Stimulated activated CD4-positive, alpha-beta T cell treated with anti-CD3 and anti-CD28 coated beads, Interleukin-4, amount 100 ng/mL, for 24 hours (primary cell): Measurements from ENCODE around the gene NDUFC1.

Experiments
- DNase-seq: peaks from one replicate; pipeline ENCODE4 v3.0.0-alpha.2; 2020

NDUFC1 gene

GRCh38 chr4:139245590-139245989 is 56.7 kb downstream of the NDUFC1 start:
- DNase-seq: no peak

DNA sequence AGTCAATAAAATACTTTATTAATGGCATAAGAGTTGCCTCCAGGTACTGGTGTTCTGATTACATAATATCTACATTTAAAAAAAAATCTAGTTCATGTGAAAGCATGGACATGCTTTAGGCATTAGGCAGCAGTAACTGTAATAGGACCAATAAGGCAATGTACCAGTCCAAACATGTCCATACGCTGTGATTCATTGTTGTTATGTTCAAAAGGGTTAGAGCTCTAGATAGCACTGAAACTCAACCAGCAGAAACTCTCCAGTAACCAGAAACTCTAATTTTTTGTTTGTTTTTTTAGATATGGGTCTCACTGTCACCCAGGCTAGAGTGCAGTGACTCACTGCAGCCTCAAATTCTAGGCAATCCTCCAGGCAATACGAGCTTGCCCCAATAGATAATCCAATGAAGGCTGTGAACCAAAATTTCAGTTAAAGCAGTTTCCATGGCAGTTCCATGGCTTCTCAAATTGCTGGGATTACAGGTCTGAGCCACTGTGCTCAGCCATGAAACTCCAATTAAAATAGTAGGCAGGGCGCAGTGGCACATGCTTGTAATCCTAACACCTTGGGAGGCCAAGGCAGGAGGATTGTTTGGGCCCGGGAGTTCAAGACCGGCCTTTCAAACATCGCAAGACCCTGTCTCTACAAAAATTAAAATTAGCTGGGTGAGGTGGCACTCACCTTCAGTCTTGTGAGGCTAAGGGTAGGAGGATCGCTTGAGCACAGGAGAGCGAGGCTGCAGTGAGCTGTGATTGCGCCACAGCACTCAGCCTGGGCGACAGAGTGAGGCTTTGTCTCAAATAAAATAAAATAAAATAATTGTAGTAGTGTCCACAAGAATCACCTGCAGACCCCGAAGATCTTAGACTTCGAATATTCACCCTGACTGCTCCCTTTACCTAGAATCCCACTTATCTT is 58.6 kb downstream of the NDUFC1 start:
- DNase-seq: no peak

DNA sequence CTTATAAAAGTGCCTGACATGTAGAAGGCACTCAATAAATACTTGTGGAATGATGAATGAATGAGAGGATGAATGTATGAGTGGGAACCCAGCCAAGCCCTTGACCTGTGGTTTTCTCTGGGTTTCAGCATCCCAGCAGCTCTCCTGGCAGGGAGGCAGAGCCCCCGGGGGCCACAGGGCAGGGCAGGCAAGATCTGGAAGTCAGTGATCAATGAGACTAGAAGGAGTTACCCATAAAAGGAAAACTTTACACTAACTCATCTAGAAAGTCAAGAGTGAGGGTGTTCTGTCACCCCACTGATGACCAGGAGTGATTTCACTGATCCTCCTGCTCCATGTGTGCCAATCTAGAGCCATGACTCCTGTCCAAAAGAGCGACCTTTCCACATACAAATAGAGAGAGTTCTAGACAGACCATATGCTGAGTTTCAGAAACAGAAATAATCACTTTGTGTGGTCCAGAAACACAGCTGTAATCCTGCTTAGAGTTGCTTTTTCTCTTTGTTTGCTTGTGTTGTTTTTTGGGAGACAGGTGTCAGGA is 59.7 kb downstream of the NDUFC1 start:
- DNase-seq: no peak

DNA sequence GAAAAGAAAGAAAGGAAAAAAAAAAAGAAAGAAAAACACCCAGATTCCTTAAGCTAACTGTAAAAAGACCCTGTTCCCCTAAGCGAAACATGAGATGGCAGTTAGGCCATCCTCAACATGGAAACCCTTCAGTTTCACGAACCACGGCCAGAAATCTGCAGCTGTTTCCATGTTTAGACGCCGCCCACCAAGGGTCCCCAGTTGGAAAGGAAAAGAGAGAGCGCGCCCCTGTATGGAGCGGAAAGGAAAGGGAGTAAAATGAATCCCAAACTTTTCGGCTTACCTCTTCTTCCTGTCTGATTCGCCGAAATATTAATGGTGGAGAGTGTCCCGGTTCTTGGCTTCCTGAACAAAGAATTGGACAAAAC is 60.5 kb downstream of the NDUFC1 start:
- no peak for DNase-seq

DNA sequence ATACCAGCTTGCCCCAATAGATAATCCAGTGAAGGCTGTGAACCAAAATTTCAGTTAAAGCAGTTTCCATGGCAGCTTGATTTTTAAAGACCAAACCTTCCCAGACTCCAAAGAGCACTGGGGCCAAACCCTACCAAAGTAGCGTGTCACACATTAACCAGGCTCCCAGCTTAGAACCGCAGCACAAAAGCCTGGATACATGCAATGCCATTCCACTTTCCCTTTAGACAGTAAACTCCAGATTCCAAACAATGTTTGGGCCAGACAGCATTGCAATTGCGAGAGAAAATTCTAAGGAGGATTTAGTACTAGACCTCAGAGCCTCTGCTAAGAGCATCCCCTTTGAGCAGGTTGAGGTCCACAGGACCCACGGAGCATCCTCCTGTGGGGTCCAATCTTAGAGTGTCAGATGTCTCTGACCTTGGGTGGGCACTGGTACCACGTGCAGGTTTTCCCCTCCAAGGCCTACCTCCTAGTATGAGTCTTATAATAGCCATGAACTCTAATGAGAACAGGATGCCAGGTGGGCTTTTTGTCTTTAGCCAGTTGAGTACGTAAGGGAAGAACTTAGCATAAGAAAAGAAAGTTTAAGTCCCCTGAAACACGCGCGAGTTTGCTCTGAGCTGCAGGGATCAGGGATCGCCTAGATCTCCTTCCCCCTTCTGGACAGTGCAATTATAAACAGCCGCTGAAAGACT is 61.0 kb downstream of the NDUFC1 start:
- DNase-seq: no peak
